PC-3 (cell line): ENCODE results near the gene OSTM1.

Experiments
- CTCF ChIP-seq: fragments of 300-600 bp; sonication (generic); conservative IDR thresholded peaks from 2 replicates; pipeline ENCODE4 v1.5.1; 2017; ENCODE audit warnings: antibody characterized with exemption, low read depth, mild to moderate bottlenecking, low read length
- EZH2 ChIP-seq: fragments of 300-600 bp; sonication (generic); IDR thresholded peaks from one replicate; pipeline ENCODE4 v1.6.1; 2017; ENCODE audit warnings: antibody characterized with exemption, mild to moderate bottlenecking, low read length; ENCODE audit not compliant: unreplicated experiment

GRCh38 chr6:108068618-108069017 lies 5.9 kb downstream of the OSTM1 start:
- TF ChIP-seq CTCF = no peak
- TF ChIP-seq EZH2 = no peak
